Astrocyte of the cerebellum (primary cell): Measurements from ENCODE around the gene SMTNL2.
A peak's percentile ranks its signal among the peaks of the same experiment; 100 is the strongest.

Experiments used
- DNase-seq: peaks from one replicate; pipeline ENCODE4 v3.0.0-alpha.2; 2011; ENCODE audit warnings: low read depth
- H3K4me3 ChIP-seq: 2 replicates; pipeline ENCODE4 v1.5.1; 2011; ENCODE audit warnings: mild to moderate bottlenecking, low read depth, low read length, moderate library complexity
- in situ Hi-C: cut with HindIII; loops from 2 replicates; pipeline ENCODE4 v1.10.0; 2017; ENCODE audit warnings: low sequenced_read_pairs
- TF ChIP-seq, protein P1 (sequence below): IDR thresholded peaks from 2 replicates; pipeline ENCODE4 v1.5.1; 2012; ENCODE audit warnings: low read length, low read depth, moderate library complexity, mild to moderate bottlenecking; ENCODE audit errors: missing control alignments

SMTNL2 gene

DNA sequence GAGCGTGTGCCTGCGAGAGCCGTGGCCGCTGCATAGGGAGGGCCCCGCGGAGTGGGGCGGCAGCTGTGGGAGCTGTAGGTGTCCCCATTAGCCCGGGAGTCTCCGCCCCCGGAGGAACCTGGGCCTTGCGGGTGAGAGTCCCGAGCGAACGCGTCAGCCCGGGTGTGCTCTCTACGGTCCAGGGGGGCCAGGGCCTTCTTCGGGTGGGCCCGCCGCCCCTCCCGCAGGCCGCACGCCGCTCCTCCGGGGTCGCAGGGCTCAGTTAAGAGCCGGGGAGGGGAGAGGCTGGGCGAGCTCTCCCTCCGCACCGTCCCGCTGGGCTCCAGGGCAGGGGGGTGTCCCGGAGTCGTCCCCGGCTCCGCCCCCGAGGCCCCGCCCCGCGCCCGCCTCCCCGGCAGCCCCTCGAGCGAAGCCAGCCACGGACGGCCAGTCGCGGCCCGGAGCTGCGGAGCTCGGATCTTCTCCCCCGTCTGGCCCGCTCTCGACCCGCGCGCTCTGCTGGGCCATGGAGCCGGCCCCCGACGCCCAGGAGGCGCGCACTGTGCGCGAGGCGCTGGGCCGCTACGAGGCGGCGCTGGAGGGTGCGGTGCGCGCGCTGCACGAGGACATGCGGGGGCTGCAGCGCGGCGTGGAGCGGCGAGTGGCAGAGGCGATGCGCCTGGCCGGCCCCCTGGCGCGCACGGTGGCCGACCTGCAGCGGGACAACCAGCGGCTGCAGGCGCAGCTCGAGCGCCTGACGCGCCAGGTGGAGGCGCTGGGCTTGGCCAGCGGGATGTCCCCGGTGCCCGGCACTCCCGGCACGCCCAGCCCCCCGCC, at the start of gene SMTNL2:
SMTNL2 (plus strand) TSS at position 429 of the 816 bp plus-strand sequence; CDS start at position 506, 77 bp downstream.
- TF ChIP-seq, protein P1, sequence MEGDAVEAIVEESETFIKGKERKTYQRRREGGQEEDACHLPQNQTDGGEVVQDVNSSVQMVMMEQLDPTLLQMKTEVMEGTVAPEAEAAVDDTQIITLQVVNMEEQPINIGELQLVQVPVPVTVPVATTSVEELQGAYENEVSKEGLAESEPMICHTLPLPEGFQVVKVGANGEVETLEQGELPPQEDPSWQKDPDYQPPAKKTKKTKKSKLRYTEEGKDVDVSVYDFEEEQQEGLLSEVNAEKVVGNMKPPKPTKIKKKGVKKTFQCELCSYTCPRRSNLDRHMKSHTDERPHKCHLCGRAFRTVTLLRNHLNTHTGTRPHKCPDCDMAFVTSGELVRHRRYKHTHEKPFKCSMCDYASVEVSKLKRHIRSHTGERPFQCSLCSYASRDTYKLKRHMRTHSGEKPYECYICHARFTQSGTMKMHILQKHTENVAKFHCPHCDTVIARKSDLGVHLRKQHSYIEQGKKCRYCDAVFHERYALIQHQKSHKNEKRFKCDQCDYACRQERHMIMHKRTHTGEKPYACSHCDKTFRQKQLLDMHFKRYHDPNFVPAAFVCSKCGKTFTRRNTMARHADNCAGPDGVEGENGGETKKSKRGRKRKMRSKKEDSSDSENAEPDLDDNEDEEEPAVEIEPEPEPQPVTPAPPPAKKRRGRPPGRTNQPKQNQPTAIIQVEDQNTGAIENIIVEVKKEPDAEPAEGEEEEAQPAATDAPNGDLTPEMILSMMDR: no peak
- peak within 1 kb of the TSS; percentile 19 for H3K4me3 ChIP-seq
- in situ Hi-C loops: no loop called here
- no peak for DNase-seq

DNA sequence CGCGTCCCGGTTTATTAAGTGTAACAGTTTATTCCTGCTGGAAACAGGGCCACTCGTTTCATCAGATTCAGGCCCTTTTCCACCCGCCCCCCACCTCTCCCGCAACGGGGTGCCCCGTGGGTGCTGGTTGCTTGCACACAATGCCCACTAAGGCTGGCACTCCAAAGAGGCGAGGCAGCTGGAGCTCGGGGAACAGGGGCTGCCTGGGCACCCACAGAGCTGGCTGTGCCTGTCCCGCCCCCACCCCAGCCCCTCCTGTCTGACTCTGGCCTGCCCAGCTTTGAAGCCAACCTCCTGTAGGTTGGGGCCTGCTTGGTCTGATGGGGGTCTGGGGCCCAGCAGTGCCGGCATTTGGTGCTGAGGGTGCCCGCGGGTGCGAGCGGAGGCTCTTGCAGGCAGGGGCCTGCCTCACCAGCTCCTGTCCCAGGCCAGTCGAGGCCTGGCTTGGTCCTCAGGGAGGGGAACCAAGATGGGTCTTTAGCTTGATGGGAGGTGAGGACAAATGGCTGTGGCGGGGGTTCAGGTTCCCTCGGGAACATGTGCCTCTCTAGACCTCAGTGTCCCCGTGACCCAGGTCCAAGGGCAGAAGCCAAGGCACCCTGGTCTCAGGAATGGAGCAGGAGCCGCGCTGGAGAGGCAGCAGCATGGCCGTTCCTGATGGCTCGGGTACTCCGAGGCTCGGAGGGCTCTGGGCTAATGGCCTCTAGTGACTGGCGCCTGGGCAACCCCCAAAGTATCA, 49.2 kb upstream of the SMTNL2 start:
- no peak for DNase-seq
- H3K4me3 ChIP-seq: no peak overlapping the region
- in situ Hi-C loops: loop anchor here (5.0 kb wide), 1 partner anchor 77 kb away; no protein-coding TSS in a partner anchor
- TF ChIP-seq, protein P1: no peak

DNA sequence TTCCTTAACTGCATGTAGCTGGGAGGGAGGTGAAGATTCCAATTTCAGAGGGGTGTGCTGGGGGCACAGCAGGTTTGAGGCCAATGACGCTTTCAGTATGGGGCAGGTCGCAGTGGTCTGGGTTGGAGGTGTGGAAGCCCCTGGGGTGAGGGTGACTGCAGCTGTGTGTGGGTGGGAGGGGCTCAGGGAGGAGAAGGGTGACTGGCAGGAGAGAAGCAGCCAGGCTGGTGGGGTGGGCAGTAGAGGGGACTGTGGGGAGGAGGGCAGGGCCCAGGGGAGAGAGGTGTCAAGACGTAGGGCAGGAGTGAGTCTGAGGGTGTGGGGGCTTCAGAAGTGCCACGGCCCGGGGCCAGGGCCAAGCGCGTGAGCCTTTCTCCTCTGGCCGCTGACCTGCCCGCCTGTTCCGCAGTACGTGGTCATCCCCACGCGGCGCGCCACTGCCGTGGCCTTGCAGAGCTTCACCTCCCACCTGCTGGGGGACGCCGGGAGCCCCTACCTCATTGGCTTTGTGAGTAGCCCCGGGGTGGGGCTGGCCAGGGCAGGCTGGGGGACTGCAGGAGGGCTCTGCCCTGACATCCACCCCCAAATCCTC, 48.6 kb upstream of the SMTNL2 start:
- DNase-seq: no peak
- in situ Hi-C loops: loop anchor here (5.0 kb wide), 1 partner anchor 77 kb away; no protein-coding TSS in a partner anchor
- TF ChIP-seq, protein P1: no peak
- no peak overlapping the region for H3K4me3 ChIP-seq

DNA sequence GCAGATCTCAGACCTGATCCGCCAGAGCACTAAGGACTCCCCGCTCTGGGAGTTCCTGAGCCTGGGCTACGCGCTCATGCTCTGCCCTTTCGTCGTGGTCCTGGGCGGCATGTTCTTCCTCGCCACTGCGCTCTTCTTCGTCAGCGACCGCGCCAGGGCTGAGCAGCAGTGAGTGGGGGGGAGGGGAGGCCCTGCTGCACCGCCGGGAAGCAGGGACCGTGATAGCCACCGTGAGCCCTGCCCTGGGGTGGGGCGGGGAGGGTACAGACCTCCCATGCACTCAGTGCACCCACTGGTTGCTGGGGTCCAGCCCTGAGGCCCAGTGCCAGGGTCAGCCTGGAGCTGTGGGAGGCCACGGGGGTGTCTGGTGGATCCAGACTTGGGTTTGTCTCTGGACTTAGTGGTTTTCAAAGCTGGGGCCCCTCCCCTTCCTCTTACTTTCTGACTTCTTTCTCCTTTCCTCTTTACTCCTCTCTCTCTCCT, 48.0 kb upstream of the SMTNL2 start:
- no peak overlapping the region for H3K4me3 ChIP-seq
- in situ Hi-C loops: loop anchor here (5.0 kb wide), 1 partner anchor 76 kb away; no protein-coding TSS in a partner anchor
- TF ChIP-seq, protein P1: no peak
- no peak for DNase-seq

DNA sequence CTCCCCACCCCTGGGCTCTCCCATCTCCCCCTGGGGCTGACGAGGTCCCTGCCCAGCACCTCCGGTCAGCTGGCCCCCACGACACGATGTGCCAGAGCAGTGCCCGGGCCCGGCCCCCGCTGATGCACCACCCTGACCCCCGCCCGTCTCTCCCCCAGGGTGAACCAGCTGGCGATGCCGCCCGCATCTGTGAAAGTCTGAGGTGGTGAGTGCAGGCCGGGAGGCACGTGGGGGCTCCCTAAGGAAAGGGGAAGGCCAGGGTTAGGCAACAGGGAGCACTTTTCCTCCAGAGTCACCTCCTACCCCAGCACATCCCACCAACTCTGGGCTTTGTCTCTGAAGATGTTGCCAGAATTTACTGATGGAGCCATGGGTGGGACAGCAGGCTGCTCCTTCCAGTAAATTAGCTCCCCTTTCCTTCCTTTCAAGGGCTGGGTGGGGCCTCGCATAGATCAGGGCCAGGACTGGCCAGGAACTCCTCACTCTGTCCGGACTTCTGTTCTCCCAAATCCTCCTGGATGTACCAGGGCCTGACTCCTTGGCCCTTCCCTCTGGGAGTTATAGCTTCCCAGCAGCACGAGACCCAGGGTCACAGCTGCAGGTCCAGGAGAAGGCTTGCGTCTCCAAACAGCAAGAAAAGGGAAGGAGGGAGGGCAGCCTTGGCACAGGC, 47.5 kb upstream of the SMTNL2 start:
- TF ChIP-seq, protein P1: no peak
- no peak overlapping the region for H3K4me3 ChIP-seq
- in situ Hi-C loops: loop anchor here (5.0 kb wide), 1 partner anchor 75 kb away; no protein-coding TSS in a partner anchor
- no peak for DNase-seq
